ENCODE results near the gene CDH5. TPM values are rescaled to one million over a fixed set of nuclear protein-coding genes. Genes with fewer than 3 reads are reported as not detected.

Gene CDH5
- total and polyA plus RNA-seq, 2 of the 13 experiments (the other 11 are each of a cell fraction or from before 2014, with no cell fraction given) = 0.71 to 1.1 TPM

DNA sequence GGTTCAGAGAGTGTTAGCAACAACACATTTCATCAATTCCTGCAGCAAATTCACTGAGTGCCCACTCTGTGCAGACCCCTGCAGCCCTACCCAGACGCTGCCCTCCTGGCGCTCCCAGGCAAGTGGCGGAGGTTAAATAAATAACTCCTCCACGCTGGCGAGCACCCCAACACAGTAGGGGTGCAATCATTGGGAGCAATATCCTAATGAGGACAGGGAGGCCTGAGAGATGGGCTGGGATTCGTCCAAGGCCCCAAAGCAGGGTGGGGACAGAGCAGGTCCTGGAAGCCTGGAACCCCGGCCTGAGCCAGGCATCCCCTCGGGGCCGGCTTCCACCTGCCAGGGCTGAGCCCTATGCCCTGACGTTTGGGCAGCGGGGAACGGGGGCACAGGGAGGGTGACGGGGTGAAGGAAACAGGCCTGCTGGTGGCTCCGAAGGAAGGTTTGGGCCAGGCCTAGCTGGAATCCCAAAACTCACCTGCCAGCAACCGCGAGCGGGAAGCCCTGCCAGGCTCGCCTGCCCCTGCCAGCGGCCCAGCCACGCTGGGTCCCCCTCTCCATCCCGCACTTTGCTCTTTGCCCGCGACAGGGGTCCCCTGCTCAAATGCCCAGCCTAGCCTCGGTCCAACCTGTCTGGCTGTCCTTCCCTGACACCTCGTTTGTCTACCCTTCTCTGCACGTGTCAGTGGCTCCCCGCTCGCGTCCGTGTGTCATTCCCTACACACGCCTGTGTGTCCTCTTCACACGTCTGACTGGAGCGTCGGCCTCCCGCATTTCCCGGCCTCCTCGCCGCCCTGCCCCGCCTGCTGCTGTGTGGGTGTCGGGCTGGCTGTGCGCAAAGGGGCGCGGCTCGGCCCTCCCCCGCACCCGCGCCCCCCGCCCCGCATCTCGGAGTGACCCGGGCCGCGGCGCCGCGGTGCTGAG is 59.9 kb downstream of the CDH5 start (continued):
- TF ChIP-seq, protein P1, sequence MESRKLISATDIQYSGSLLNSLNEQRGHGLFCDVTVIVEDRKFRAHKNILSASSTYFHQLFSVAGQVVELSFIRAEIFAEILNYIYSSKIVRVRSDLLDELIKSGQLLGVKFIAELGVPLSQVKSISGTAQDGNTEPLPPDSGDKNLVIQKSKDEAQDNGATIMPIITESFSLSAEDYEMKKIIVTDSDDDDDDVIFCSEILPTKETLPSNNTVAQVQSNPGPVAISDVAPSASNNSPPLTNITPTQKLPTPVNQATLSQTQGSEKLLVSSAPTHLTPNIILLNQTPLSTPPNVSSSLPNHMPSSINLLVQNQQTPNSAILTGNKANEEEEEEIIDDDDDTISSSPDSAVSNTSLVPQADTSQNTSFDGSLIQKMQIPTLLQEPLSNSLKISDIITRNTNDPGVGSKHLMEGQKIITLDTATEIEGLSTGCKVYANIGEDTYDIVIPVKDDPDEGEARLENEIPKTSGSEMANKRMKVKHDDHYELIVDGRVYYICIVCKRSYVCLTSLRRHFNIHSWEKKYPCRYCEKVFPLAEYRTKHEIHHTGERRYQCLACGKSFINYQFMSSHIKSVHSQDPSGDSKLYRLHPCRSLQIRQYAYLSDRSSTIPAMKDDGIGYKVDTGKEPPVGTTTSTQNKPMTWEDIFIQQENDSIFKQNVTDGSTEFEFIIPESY (CRISPR knock-in tag; IDR thresholded peaks at IDR 0.05) = 0 out of 2 replicates have a peak, but pooled peaks have one; percentile 38
- TF ChIP-seq GFI1 (CRISPR knock-in tag; IDR thresholded peaks at IDR 0.05; ENCODE audit: borderline replicate concordance) (no peak), MEIS2 (CRISPR knock-in tag; IDR thresholded peaks at IDR 0.05) (no peak), ZNF563 (CRISPR knock-in tag; IDR thresholded peaks at IDR 0.05) (peak; percentile 45; the same call in 1 of the 2 replicates), RXRB (CRISPR knock-in tag; IDR thresholded peaks at IDR 0.05; ENCODE audit: borderline replicate concordance) (no peak), ZNF644 (CRISPR knock-in tag; IDR thresholded peaks at IDR 0.05; ENCODE audit: low read depth) (no peak), NONO (IDR thresholded peaks at IDR 0.05) (no peak), NONO (CRISPR knock-in tag; conservative IDR thresholded peaks at IDR 0.05) (no peak), FOXO1 (CRISPR knock-in tag; IDR thresholded peaks at IDR 0.05) (0 out of 2 replicates have a peak, but pooled peaks have one; percentile 31), ZNF350 (CRISPR knock-in tag; IDR thresholded peaks at IDR 0.05; ENCODE audit: borderline replicate concordance, low read depth) (0 out of 2 replicates have a peak, but pooled peaks have one; percentile 11), ZNF274 (CRISPR knock-in tag; IDR thresholded peaks at IDR 0.05) (peak; percentile 28; the same call in 1 of the 2 replicates), ZNF432 (CRISPR knock-in tag; IDR thresholded peaks at IDR 0.05; ENCODE audit: borderline replicate concordance) (no peak), RORA (CRISPR knock-in tag; IDR thresholded peaks at IDR 0.05) (no peak), SMARCE1 (IDR thresholded peaks at IDR 0.05; ENCODE audit: borderline replicate concordance) (no peak), MTA1 (CRISPR knock-in tag; IDR thresholded peaks at IDR 0.05; ENCODE audit: borderline replicate concordance) (no peak), SPEN (CRISPR knock-in tag; IDR thresholded peaks at IDR 0.05; ENCODE audit: low read depth) (0 out of 2 replicates have a peak, but pooled peaks have one; percentile 12), ZNF761 (CRISPR knock-in tag; conservative IDR thresholded peaks at IDR 0.05) (no peak), XBP1 (CRISPR knock-in tag; IDR thresholded peaks at IDR 0.05) (no peak)
- TF ChIP-seq, protein P2, sequence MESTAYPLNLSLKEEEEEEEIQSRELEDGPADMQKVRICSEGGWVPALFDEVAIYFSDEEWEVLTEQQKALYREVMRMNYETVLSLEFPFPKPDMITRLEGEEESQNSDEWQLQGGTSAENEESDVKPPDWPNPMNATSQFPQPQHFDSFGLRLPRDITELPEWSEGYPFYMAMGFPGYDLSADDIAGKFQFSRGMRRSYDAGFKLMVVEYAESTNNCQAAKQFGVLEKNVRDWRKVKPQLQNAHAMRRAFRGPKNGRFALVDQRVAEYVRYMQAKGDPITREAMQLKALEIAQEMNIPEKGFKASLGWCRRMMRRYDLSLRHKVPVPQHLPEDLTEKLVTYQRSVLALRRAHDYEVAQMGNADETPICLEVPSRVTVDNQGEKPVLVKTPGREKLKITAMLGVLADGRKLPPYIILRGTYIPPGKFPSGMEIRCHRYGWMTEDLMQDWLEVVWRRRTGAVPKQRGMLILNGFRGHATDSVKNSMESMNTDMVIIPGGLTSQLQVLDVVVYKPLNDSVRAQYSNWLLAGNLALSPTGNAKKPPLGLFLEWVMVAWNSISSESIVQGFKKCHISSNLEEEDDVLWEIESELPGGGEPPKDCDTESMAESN (CRISPR knock-in tag; conservative IDR thresholded peaks at IDR 0.05) = peak; percentile 76; the same call in 1 of the 2 replicates
- TF ChIP-seq, protein P3, sequence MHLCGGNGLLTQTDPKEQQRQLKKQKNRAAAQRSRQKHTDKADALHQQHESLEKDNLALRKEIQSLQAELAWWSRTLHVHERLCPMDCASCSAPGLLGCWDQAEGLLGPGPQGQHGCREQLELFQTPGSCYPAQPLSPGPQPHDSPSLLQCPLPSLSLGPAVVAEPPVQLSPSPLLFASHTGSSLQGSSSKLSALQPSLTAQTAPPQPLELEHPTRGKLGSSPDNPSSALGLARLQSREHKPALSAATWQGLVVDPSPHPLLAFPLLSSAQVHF (CRISPR knock-in tag; IDR thresholded peaks at IDR 0.05) = no peak
- TF ChIP-seq, protein P4, sequence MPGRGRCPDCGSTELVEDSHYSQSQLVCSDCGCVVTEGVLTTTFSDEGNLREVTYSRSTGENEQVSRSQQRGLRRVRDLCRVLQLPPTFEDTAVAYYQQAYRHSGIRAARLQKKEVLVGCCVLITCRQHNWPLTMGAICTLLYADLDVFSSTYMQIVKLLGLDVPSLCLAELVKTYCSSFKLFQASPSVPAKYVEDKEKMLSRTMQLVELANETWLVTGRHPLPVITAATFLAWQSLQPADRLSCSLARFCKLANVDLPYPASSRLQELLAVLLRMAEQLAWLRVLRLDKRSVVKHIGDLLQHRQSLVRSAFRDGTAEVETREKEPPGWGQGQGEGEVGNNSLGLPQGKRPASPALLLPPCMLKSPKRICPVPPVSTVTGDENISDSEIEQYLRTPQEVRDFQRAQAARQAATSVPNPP (CRISPR knock-in tag; IDR thresholded peaks at IDR 0.05) = no peak
- TF ChIP-seq, protein P5, sequence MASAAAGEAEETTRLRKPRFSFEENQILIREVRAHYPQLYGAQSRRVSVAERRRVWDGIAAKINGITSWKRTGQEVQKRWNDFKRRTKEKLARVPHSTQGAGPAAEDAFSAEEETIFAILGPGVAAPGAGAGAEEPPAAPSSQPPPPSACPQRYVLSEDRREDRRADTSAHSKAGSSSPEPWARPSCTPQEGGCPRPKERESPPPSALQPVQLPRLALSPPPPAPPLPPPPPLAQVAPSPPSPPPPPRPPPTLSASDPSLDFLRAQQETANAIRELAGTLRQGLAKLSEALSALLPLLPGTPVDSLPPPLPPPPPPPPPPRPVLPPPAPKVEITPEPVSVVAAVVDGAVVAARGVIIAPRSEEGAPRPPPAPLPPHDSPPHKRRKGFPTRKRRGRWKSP (CRISPR knock-in tag; IDR thresholded peaks at IDR 0.05) = no peak

Measured in HepG2 (cell line).